A673 (cell line): Measurements from ENCODE around the gene ZNF605.

Source experiments
- CTCF ChIP-seq: fragments of 300-800, 200-600 bp; sonication (generic); conservative IDR thresholded peaks from 2 replicates; pipeline ENCODE4 v1.5.1; 2017; ENCODE audit warnings: low read depth, mild to moderate bottlenecking, antibody characterized with exemption, low read length, moderate library complexity, mixed read lengths
- EZH2 ChIP-seq: fragments of 200-600 bp; sonication (generic); IDR thresholded peaks from 2 replicates; pipeline ENCODE4 v1.6.1; 2017; ENCODE audit warnings: borderline replicate concordance, low read depth, mild to moderate bottlenecking, mixed read lengths, antibody characterized with exemption, low read length; ENCODE audit not compliant: poor library complexity, severe bottlenecking

GRCh38 chr12:132874175-132874574 lies 81.9 kb downstream of the ZNF605 start:
- TF ChIP-seq CTCF = no peak
- TF ChIP-seq EZH2 = no peak
